SK-N-SH treated with all-trans-retinoic acid at 6 μM for 48 hours (cell line): Measurements from ENCODE around the gene KCNIP4.

Experiments
- ATAC-seq: fragments of 200-7000 bp; cut with Tn5 transposase; 3 replicates; pipeline ENCODE4 v1.9.1; 2020; ENCODE audit warnings: mild to moderate bottlenecking, moderate library complexity
- BACH2 ChIP-seq: fragments of 250-450 bp; sonication (Bioruptor Pico); IDR thresholded peaks from 2 replicates; pipeline ENCODE4 v1.9.0; 2021; ENCODE audit warnings: mild to moderate bottlenecking, borderline replicate concordance
- CSDC2 ChIP-seq: fragments of 250-450 bp; sonication (Bioruptor Pico); IDR thresholded peaks from 2 replicates; pipeline ENCODE4 v1.5.0; 2020; ENCODE audit warnings: mild to moderate bottlenecking, moderate library complexity
- CSRNP3 ChIP-seq: fragments of 250-450 bp; sonication (Bioruptor Pico); IDR thresholded peaks from 2 replicates; pipeline ENCODE4 v1.5.1; 2021; ENCODE audit warnings: mild to moderate bottlenecking, moderate library complexity
- ESRRG ChIP-seq: fragments of 250-450 bp; sonication (Bioruptor Pico); IDR thresholded peaks from 2 replicates; pipeline ENCODE4 v1.6.1; 2021; ENCODE audit warnings: mild to moderate bottlenecking
- ISL1 ChIP-seq: fragments of 250-450 bp; sonication (Bioruptor Pico); IDR thresholded peaks from 2 replicates; pipeline ENCODE4 v2.1.2; 2022; ENCODE audit warnings: mild to moderate bottlenecking, moderate library complexity
- POU6F1 ChIP-seq: fragments of 250-450 bp; sonication (Bioruptor Pico); IDR thresholded peaks from 2 replicates; pipeline ENCODE4 v1.8.0; 2021; ENCODE audit warnings: low read depth, mild to moderate bottlenecking, moderate library complexity, borderline replicate concordance
- RARB ChIP-seq: fragments of 250-450 bp; sonication (Bioruptor Pico); IDR thresholded peaks from 2 replicates; pipeline ENCODE4 v1.8.0; 2021; ENCODE audit warnings: mild to moderate bottlenecking, moderate library complexity
- SNAI2 ChIP-seq: fragments of 250-450 bp; sonication (Bioruptor Pico); IDR thresholded peaks from 2 replicates; pipeline ENCODE4 v1.5.0; 2020; ENCODE audit warnings: mild to moderate bottlenecking, moderate library complexity
- TOX ChIP-seq: fragments of 250-450 bp; sonication (Bioruptor Pico); IDR thresholded peaks from 2 replicates; pipeline ENCODE4 v1.8.0; 2021; ENCODE audit warnings: mild to moderate bottlenecking, moderate library complexity, borderline replicate concordance
- ZFP3 ChIP-seq: fragments of 250-450 bp; sonication (Bioruptor Pico); IDR thresholded peaks from 2 replicates; pipeline ENCODE4 v1.5.0; 2020; ENCODE audit warnings: mild to moderate bottlenecking, moderate library complexity
- ZFP30 ChIP-seq: fragments of 450-650 bp; formaldehyde crosslinking; IDR thresholded peaks from 2 replicates; pipeline ENCODE4 v1.5.0; 2022; ENCODE audit warnings: mild to moderate bottlenecking, moderate library complexity
- ZNF565 ChIP-seq: fragments of 450-650 bp; formaldehyde crosslinking; conservative IDR thresholded peaks from 2 replicates; pipeline ENCODE4 v1.5.0; 2020; ENCODE audit warnings: low read depth, mild to moderate bottlenecking, moderate library complexity
- ZNF70 ChIP-seq: fragments of 450-650 bp; formaldehyde crosslinking; IDR thresholded peaks from 2 replicates; pipeline ENCODE4 v1.5.0; 2020; ENCODE audit warnings: mild to moderate bottlenecking, moderate library complexity
- TF ChIP-seq, protein P1 (sequence below): fragments of 250-450 bp; sonication (Bioruptor Pico); IDR thresholded peaks from 2 replicates; pipeline ENCODE4 v1.8.0; 2020; ENCODE audit warnings: mild to moderate bottlenecking, moderate library complexity, borderline replicate concordance

KCNIP4 gene

GRCh38 chr4:21514022-21514694 lies 434.4 kb downstream of the KCNIP4 start:
- TF ChIP-seq, protein P1, sequence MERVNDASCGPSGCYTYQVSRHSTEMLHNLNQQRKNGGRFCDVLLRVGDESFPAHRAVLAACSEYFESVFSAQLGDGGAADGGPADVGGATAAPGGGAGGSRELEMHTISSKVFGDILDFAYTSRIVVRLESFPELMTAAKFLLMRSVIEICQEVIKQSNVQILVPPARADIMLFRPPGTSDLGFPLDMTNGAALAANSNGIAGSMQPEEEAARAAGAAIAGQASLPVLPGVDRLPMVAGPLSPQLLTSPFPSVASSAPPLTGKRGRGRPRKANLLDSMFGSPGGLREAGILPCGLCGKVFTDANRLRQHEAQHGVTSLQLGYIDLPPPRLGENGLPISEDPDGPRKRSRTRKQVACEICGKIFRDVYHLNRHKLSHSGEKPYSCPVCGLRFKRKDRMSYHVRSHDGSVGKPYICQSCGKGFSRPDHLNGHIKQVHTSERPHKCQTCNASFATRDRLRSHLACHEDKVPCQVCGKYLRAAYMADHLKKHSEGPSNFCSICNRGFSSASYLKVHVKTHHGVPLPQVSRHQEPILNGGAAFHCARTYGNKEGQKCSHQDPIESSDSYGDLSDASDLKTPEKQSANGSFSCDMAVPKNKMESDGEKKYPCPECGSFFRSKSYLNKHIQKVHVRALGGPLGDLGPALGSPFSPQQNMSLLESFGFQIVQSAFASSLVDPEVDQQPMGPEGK, result no peak
- TF ChIP-seq ZFP3 (CRISPR knock-in tag), result no peak
- peak; percentile 63 for TF ChIP-seq ISL1 (CRISPR knock-in tag)
- no peak for ATAC-seq

- TF ChIP-seq ZFP30 (CRISPR knock-in tag) (no peak), ZNF565 (CRISPR knock-in tag) (no peak), POU6F1 (CRISPR knock-in tag) (no peak), CSDC2 (CRISPR knock-in tag) (no peak), ISL1 (CRISPR knock-in tag) (peak; percentile 69)
- TF ChIP-seq, all 23 proteins: peak for 1
- ATAC-seq, result peak; percentile 90
Measured at GRCh38 chr4:21512353-21512752, 436.2 kb downstream of the KCNIP4 start.

- peak; percentile 76 for ATAC-seq
- TF ChIP-seq, protein P1, result no peak
Measured at GRCh38 chr4:21507439-21507838, 441.1 kb downstream of the KCNIP4 start.

GRCh38 chr4:21490682-21491081 lies 457.9 kb downstream of the KCNIP4 start:
- no peak for ATAC-seq
- TF ChIP-seq SNAI2, result no peak
- TF ChIP-seq CSRNP3 (CRISPR knock-in tag), result no peak
- no peak for TF ChIP-seq ESRRG (CRISPR knock-in tag)
- TF ChIP-seq, all 23 proteins: peak for 0

GRCh38 chr4:21476757-21477156 lies 471.8 kb downstream of the KCNIP4 start:
- TF ChIP-seq BACH2 (CRISPR knock-in tag) (no peak), RARB (CRISPR knock-in tag) (no peak), SNAI2 (no peak), CSRNP3 (CRISPR knock-in tag) (no peak), ESRRG (CRISPR knock-in tag) (no peak), CSDC2 (CRISPR knock-in tag) (no peak)
- TF ChIP-seq, protein P1, result no peak
- ATAC-seq, result no peak

DNA sequence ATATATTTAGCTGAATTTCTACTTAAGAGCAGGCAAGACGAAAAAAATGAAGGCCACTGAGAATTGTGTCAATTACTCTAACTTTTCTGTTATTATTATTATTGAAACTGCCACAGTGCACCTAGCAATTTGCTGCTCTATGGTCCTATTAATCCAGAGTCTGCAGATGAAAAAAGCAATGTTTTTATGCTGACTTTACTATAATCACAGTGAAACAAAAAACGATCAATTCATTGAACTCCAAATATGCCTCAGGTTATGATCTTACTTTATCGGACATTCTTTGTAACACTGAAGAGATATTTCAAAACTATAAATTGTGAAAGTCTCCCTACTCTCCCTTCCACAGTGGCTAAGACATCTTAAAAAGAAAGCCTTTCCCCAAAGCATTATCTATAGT lies 474.4 kb downstream of the KCNIP4 start:
- no peak for TF ChIP-seq ZNF70 (CRISPR knock-in tag)
- TF ChIP-seq TOX (CRISPR knock-in tag), result no peak
- TF ChIP-seq, all 23 proteins: peak for 0
- no peak for ATAC-seq
